A172 (cell line): ENCODE measurements around the gene DMD. TPM values are rescaled to one million over a fixed set of nuclear protein-coding genes. Genes with fewer than 3 reads are reported as not detected.

ENCODE experiments used
- DNase-seq: peaks from one replicate; pipeline ENCODE4 v3.0.0-alpha.2; 2015; ENCODE audit warnings: low spot score
- total RNA-seq: library from RNA; depleted of rRNA; stranded (reverse); fragments of >200 nt; shearing (Covaris generic); gene quantifications from 2 replicates; pipeline ENCODE4 v1.2.3, GENCODE V29; 2014

The DMD gene
- total RNA-seq, 1 experiment from 2014 or later: 17.6 TPM

- DNase-seq: no peak
Observed at GRCh38 chrX:32280921-32281320, 930.4 kb downstream of the DMD start.

DNA sequence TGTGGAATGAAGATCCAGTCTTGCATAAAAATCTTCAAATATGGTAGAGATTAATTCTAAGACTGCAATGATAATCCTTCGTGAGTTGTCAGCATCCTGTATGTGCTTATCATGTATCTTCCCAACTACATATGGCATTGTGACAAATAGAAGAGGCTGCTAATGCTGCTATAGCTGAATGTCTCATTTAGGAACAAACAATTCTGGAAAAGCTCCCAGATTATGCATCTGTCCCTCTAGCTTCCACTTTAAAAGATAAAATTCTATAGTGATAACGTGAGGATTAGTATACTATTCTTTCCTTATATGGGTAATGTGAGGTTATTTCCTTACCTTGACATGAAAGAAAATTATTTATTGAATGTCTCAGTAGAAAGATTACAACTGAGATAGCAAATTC lies 930.9 kb downstream of the DMD start:
- no peak for DNase-seq

- DNase-seq: no peak
Observed at GRCh38 chrX:32276153-32276552, 935.2 kb downstream of the DMD start.

- no peak for DNase-seq
Observed at GRCh38 chrX:32269866-32270265, 941.5 kb downstream of the DMD start.

- no peak for DNase-seq
Observed at GRCh38 chrX:32268207-32268606, 943.1 kb downstream of the DMD start.

GRCh38 chrX:32267796-32268195 lies 943.6 kb downstream of the DMD start:
- no peak for DNase-seq

- DNase-seq: peak; percentile 32
Observed at GRCh38 chrX:32246675-32247074, 964.7 kb downstream of the DMD start.

DNA sequence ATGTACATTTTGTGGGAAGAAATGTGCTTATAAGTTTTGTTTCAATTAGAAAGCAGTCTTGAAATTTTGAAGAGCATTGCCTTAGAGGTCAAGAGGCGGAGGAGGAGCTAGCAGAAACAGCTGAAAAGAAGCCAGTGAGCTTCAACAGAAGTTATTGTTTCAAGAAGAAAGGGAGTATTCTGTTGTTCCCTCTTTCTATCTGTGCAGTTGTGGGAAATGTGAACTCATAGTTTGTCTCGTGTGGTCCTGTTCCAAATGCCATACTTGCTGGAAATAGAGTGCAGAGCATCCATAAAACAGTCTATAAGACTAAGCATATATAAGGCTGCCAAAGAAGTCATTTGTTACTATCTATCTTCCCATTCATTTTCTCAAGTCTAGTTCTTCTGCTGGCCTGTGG lies 1015.7 kb downstream of the DMD start:
- DNase-seq: no peak

GRCh38 chrX:32191316-32191715 lies 1020.0 kb downstream of the DMD start:
- DNase-seq: no peak

DNA sequence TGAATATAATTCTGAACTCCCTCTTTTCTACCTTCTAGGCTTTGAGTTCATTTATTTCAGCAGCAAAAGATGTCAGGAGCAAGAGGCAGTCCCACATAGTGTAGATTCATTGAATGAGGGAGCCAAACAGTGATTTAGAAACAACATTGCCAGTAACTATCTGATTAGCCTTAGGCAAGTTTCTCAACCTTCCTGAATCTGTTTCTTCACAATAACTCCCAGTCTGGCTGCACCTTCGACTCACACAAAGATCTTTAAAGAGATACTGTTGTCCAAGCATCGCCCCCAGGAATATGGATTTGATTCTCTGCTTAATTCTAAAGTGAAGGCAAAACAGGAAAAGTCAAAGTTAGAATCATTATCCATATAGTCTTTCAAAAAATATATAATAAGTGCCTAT lies 1026.2 kb downstream of the DMD start:
- no peak for DNase-seq

GRCh38 chrX:32183066-32183465 lies 1028.3 kb downstream of the DMD start:
- DNase-seq: no peak

- no peak for DNase-seq
Observed at GRCh38 chrX:32176510-32176909, 1034.8 kb downstream of the DMD start.

- no peak for DNase-seq
Observed at GRCh38 chrX:32170481-32170880, 1040.9 kb downstream of the DMD start.

DNA sequence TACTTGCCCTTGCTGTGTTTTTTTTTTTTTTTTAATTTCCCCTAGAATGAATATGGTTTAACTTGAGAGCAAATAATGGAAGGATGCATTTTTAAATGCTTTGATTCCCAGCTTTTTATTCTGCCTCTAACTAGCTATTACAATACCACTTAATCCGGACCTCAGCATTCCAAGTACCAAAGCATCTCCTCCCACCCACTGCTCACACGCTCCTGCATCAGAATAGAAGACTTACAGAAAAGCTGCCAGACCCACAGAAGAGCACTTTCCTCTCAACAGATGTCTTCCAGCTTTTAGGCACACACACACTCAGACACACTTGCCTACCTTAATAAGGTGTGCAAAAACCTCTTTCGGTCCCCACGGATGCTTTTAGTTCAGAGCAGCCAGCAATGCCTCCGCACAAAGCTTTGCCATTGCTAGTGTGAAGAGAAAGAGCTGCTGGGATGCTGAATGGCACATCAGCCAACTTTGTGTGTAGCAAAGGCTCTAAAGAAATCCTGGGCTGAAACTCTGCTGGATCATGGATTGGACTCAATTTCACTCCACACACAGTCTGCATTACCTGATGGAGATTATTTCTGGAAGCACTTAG lies 1056.2 kb downstream of the DMD start:
- DNase-seq: no peak

DNA sequence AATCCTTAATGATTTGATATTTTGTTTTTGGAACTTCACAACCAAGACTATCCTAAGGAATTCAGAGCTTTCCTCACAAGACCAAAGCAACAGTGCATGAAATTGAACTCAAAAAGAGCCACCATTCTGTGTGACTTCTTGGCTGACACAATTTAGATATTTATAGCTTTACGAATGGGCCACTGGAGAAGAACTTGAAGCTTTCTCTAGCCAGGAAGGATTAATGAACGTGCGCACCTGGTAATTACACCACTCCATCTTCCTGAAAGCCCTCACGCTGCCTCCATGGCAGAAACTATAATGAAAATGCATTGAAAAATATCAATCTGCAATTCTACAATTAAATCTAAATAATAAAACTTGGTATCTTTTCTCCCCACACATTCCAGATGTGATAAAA lies 1057.8 kb downstream of the DMD start:
- no peak for DNase-seq

GRCh38 chrX:32150141-32150540 lies 1061.2 kb downstream of the DMD start:
- no peak for DNase-seq

DNA sequence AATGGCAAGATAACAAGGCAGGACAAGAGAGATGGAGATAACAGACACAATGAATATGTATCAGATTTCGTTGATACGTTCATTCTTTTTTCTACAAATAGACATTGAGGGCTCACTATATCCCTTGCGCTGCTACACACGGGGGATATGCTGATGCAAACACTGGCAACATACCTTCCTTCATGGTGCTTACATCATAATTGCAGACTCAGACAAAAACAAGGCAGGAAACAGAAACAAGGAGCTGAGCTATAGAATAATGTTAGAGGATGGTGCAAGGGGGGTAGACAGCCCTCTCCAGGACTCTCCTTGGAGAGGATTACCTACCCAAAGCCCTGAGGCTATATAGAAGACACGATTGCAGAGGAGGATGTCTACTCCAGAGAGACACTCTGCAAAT lies 1069.5 kb downstream of the DMD start:
- no peak for DNase-seq

- no peak for DNase-seq
Observed at GRCh38 chrX:32139476-32139875, 1071.9 kb downstream of the DMD start.

DNA sequence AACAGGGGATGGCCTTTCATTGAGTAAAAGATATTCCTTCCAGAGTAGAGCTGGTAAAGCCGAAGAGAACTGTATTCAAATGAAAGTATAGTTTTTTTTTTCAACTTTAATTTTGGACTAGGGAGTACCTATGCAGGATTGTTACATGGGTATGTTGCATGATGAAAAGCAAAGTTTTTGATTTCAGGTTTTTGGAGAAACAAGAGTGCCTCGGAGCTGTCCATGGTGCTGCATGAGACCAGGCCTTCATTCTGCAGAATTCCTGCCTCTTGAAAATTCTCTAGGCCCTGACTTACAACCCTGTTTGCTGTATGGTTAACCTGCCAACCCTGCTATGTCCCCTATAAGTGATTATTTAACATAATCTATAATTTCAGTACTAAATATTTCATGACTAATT lies 1073.8 kb downstream of the DMD start:
- DNase-seq: peak; percentile 20

DNA sequence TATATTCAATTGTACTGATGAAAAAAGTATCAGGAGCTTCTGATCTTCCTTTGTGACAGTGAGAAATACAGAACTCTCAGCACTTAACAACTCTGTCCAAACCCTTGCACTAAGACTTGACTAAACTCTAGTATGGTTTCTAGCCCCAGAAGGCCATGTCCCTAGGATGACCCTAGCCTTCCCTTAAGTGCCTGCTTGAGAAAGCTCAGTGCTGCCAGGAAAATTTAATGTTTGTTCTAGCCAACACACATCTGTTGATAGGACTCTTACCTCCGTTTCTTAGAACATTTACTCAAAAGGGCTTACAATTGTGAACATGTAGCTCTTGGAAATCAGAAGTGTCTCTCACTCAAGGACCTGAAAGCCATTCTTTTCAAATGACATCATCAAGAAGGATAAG lies 1084.4 kb downstream of the DMD start:
- DNase-seq: no peak

DNA sequence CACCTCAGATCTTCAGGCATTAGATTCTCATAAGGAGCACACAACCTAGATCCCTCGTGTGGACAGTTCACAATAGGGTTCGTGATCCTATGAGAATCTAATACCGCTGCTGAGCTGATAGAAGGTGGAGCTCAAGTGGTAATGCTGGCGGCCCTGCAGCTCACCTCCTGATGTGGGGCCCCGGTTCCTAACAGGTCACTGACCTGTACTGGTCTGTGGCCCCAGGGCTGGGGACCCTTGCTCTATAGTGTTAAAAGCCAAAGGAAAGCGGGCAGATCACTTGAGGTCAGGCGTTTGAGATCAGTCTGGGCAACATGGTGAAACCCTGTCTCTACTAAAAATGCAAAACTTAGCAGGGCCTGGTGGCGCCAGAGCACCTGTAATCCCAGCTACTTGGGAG lies 1092.5 kb downstream of the DMD start:
- no peak for DNase-seq

- DNase-seq: no peak
Observed at GRCh38 chrX:32116047-32116446, 1095.3 kb downstream of the DMD start.

GRCh38 chrX:32087663-32088062 lies 1123.7 kb downstream of the DMD start:
- no peak for DNase-seq

- DNase-seq: no peak
Observed at GRCh38 chrX:32084757-32085156, 1126.6 kb downstream of the DMD start.

DNA sequence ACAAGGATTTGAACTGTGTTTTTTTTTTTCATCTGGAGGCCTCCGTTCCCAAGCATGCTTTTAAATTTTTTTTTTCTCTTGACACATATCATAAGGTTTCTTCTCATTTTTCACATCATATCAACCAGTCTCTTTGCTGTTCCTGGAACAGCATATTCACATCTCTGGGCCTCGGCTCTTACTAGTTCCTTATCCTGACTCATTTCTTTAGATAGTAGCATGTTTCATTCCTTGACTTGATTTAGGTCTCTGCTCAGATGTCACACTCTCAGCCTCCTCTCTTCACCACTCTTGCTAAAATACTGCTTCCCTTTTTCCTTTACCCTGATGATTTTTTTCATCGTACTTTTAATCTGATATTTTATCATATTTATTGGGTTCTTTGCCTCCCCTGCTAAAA lies 1163.1 kb downstream of the DMD start:
- DNase-seq: no peak
